ENCODE data around the gene SNRPA.

DNA sequence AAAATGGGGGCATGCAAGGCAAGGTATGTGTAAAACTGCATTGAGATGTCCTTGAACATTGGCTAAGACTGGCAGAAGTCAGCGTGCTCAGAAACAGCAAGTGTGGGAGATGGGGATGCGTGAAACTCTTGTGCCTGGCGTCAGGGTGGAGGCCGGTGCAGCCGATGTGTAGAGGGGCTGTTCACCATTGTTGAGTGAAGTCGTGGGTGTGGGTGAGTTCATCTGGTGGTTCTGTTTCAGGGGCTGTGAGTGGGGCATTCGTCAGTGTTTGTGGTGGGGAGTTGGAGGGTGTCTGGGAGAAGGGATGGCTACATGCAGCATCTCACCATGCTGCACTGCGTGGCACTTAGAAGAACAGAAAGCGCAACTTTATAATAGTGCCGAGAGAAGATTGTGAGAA is 13.0 kb downstream of the SNRPA start:
- TF ChIP-seq, protein P1, sequence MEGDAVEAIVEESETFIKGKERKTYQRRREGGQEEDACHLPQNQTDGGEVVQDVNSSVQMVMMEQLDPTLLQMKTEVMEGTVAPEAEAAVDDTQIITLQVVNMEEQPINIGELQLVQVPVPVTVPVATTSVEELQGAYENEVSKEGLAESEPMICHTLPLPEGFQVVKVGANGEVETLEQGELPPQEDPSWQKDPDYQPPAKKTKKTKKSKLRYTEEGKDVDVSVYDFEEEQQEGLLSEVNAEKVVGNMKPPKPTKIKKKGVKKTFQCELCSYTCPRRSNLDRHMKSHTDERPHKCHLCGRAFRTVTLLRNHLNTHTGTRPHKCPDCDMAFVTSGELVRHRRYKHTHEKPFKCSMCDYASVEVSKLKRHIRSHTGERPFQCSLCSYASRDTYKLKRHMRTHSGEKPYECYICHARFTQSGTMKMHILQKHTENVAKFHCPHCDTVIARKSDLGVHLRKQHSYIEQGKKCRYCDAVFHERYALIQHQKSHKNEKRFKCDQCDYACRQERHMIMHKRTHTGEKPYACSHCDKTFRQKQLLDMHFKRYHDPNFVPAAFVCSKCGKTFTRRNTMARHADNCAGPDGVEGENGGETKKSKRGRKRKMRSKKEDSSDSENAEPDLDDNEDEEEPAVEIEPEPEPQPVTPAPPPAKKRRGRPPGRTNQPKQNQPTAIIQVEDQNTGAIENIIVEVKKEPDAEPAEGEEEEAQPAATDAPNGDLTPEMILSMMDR (IDR thresholded peaks at IDR 0.05; ENCODE audit: poor library complexity) = no peak
- TF ChIP-seq EZH2 (IDR thresholded peaks at IDR 0.05; ENCODE audit: borderline replicate concordance) (no peak), EZH2phosphoT487 (IDR thresholded peaks at IDR 0.05; ENCODE audit: low read depth, severe bottlenecking, unreplicated experiment) (no peak)
